Measurements from ENCODE around the gene FITM1.
"Not testable (repeated sequence)": the region's sequence is repeated elsewhere in the genome, so short reads cannot be mapped to it uniquely, and the experiment has no call there.

Gene FITM1

DNA sequence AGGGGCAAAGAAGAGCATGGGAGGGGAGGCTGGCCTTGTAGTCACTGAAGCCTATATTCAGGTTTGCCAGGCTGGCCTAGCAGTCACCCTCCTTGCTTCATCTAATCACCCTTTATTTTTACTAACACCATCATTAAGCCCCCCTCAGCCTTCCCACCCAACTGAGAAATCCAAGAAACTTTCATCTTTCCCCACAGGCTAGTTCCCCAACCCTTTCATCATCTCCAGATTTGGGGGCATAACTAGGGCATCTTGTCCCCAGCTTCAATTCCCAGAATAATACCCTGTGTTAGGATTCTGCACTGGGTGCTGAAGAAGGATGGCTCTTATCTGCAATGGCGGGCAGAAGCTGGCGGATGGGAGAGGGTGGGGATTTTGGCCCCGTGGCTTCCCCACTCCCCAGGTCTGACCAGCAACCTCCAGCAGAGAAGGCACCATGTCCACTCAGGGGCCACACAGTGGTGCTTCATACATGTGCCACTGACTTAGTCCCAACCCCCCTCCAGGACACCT, 29.4 kb upstream of the FITM1 start:
- no peak for DNase-seq
- no peaks in the 10 kb centered on the region for H3K9me3 ChIP-seq
- TF ChIP-seq, protein P1, sequence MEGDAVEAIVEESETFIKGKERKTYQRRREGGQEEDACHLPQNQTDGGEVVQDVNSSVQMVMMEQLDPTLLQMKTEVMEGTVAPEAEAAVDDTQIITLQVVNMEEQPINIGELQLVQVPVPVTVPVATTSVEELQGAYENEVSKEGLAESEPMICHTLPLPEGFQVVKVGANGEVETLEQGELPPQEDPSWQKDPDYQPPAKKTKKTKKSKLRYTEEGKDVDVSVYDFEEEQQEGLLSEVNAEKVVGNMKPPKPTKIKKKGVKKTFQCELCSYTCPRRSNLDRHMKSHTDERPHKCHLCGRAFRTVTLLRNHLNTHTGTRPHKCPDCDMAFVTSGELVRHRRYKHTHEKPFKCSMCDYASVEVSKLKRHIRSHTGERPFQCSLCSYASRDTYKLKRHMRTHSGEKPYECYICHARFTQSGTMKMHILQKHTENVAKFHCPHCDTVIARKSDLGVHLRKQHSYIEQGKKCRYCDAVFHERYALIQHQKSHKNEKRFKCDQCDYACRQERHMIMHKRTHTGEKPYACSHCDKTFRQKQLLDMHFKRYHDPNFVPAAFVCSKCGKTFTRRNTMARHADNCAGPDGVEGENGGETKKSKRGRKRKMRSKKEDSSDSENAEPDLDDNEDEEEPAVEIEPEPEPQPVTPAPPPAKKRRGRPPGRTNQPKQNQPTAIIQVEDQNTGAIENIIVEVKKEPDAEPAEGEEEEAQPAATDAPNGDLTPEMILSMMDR (IDR thresholded peaks at IDR 0.05; ENCODE audit: low read depth, low read length), result no peak
- H3K4me1 ChIP-seq, result no peaks in the 10 kb centered on the region
- peaks cover 41% of the 10 kb centered on the region for H3K36me3 ChIP-seq
- no peaks in the 10 kb centered on the region for H3K27me3 ChIP-seq
- no peak overlapping the region for H3K4me3 ChIP-seq (ENCODE audit: low read depth, low read length)

DNA sequence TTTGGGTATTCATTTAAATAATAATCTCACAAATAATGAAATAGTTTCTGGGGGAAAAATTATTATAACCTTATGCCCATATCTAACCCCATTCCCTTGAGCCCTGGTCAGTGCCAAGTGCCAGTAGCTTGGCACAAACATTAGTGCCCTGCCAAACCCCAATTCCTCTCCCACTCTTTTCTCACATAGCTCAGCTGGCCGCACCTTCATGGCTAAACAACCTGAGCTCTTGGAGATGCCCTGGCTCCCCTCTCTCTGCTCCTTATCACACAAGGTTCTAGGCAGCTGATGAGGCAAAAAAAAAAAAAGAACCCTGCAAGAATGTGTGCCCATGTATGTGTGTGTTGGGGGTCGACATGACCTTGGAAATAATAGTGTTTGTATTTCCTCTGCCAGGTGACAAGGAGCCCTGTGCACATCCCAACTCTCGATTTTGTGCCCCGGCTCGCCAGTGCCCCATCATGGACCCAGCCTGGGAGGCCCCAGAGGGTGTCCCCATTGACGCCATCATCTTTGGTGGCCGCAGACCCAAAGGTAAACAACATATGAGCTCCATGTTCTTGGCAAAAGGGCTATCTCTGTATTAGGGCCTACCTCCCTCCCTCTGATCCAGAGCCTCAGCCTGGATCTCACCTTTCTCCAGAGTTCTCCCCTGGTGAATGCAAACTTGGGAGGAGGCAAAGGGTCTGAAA, 28.0 kb upstream of the FITM1 start:
- Histone ChIP-seq H3K4me3 (ENCODE audit: low read depth, low read length) (no peak overlapping the region), H3K9me3 (no peaks in the 10 kb centered on the region), H3K27me3 (no peaks in the 10 kb centered on the region), H3K36me3 (peaks cover 36% of the 10 kb centered on the region), H3K4me1 (no peaks in the 10 kb centered on the region)
- no peak for DNase-seq
- TF ChIP-seq, protein P1 (IDR thresholded peaks at IDR 0.05; ENCODE audit: low read depth, low read length), result no peak

DNA sequence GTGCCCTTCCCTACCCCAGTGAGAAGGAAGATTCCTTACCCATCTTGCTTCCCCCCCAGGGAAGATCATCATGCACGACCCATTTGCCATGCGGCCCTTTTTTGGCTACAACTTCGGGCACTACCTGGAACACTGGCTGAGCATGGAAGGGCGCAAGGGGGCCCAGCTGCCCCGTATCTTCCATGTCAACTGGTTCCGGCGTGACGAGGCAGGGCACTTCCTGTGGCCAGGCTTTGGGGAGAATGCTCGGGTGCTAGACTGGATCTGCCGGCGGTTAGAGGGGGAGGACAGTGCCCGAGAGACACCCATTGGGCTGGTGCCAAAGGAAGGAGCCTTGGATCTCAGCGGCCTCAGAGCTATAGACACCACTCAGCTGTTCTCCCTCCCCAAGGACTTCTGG, 27.0 kb upstream of the FITM1 start:
- Histone ChIP-seq H3K9me3 (no peaks in the 10 kb centered on the region), H3K4me1 (no peaks in the 10 kb centered on the region), H3K27me3 (no peaks in the 10 kb centered on the region), H3K36me3 (peaks cover 32% of the 10 kb centered on the region), H3K4me3 (ENCODE audit: low read depth, low read length) (no peak overlapping the region)
- TF ChIP-seq, protein P1 (IDR thresholded peaks at IDR 0.05; ENCODE audit: low read depth, low read length), result no peak
- DNase-seq, result no peak

- not testable (repeated sequence) for H3K4me3 ChIP-seq (ENCODE audit: low read depth, low read length); DNase-seq; H3K27me3 ChIP-seq; H3K4me1 ChIP-seq; H3K9me3 ChIP-seq
- peaks cover 12% of the 10 kb centered on the region for H3K36me3 ChIP-seq
These were observed 24.7 kb upstream of the FITM1 start for GRCh38 chr14:24105609-24106239.

GRCh38 chr14:24106672-24107271, 23.7 kb upstream of the FITM1 start:
- TF ChIP-seq, protein P1 (IDR thresholded peaks at IDR 0.05; ENCODE audit: low read depth, low read length), result no peak

DNA sequence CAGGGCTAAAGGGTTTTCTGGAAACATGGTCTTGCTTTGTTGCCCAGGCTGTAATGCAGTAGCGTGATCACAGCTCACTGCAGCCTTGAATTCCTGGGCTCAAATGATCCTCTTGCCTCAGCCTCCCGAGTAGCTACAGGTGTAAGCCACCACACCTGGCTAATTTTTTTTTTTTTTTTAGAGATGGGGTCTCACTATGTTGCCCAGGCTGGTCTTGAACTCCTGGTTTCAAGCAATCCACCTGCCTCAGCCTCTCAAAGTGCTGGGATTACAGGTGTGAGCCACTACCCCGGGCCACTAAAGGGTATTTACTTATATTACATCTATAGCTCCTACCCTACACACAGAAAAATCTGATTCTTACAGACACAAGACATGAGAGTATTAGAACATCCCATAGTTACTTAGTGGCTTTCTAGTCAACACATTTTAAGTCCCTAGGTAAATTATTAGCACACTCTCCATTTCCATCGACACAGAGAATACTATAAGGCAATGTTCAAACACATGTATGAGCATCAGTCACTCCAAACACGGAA, 22.1 kb upstream of the FITM1 start:
- Histone ChIP-seq H3K4me3 (ENCODE audit: low read depth, low read length) (no peak overlapping the region), H3K4me1 (no peaks in the 10 kb centered on the region), H3K9me3 (no peaks in the 10 kb centered on the region), H3K36me3 (peaks cover 4% of the 10 kb centered on the region), H3K27me3 (no peaks in the 10 kb centered on the region)
- TF ChIP-seq, protein P1 (IDR thresholded peaks at IDR 0.05; ENCODE audit: low read depth, low read length), result no peak
- no peak for DNase-seq

More at GRCh38 chr14:24106672-24107271, 23.7 kb upstream of the FITM1 start:
- no peaks in the 10 kb centered on the region for H3K9me3 ChIP-seq
- H3K36me3 ChIP-seq, result peaks cover 12% of the 10 kb centered on the region
- no peaks in the 10 kb centered on the region for H3K4me1 ChIP-seq
- no peaks in the 10 kb centered on the region for H3K27me3 ChIP-seq
- H3K4me3 ChIP-seq (ENCODE audit: low read depth, low read length), result no peak overlapping the region
- no peak for DNase-seq

Data from BE2C (cell line).